ENCODE measurements around the gene KLHL6. TPM values are rescaled to one million over a fixed set of nuclear protein-coding genes. Genes with fewer than 3 reads are reported as not detected.

Gene KLHL6
- total RNA-seq, 2 donors from 2014 or later = 16.9 to 19.3 TPM

DNA sequence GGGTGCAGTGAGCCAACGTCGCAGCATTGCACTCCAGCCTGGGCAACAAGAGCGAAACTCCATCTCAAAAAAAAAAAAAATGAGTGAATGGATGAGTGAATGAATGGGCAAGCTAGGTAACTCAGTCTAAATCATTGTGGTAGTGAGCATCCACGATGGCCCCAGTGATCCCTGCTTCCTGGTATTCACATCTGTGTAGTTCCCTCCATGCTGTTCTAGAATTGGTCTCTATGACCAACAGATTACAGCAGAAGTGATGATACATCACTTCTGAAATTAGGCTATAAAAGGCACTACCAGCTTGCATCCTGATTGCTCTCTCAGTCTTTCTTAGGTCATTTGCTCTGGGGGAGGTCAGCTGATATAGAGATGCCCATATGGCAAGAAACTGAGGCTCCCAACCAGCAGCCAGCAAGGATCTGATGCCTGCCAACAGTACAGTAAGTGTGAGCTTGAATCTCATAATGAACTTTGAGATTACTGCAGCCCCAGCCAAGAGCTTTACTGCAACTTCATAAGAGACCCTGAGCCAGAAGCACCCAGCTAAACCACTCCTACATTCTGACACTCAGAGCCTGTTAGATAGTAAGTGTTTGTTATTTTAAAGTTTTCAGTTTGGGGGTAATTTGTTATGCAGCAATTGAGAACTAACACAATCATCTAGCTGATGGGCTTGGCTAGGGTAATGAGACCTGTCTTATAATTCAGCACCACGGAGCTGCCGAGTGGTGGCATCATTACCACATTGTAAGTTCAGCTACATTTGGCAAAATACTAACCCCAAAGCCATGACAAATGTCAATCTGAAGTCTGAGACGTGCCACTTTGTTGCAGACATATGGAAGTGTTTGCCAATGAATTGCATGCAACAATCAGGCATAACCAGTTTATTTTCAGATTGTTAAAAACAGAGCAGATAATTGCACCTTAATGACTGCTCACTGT, 53.0 kb downstream of the KLHL6 start:
- Mint-ChIP-seq H3K36me3 (peaks cover 5% of the 10 kb centered on the region), H3K27ac (no peak overlapping the region), H3K4me3 (no peak overlapping the region), H3K9me3 (no peaks in the 10 kb centered on the region), H3K27me3 (no peaks in the 10 kb centered on the region), H3K4me1 (ENCODE audit: low read depth in 2 of 2) (peaks cover 4 to 14% of the 10 kb centered on the region in 2 donors)
- ATAC-seq (no peak), DNase-seq (ENCODE audit: low spot score) (no peak)

DNA sequence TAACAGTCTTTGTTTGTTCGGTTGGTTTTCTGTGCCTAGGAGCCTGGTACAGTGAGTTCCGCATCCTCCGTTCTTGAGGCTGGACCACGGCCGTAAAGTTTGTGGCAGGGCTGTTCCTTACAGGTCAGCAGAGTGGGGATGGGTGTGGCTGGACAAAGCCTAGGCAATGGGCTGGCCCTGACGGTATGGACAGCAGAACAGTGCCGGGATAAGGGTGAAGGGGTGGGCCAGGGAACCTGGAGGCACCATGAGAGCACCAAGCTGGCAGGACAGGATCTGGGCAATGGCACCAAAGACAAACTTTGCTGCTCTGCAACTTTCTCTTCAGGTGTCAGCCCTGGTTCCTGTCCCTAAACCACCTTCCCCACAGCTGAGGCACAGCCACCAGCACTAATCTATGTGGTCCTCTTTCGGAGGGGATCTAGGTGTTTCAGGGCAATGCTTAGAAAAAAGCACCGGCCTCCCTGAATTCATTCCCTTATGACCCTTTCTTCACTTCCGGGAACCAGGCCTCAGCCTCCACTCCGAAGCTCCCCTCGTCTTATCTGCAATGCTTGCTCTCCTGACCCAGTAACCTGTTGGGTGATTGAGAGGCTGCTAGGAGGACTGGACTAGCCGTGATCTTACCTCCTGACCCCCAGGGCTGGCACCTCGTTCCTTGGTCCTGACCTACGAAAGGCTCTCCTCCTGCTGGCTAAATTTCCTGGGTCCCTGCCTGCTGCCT, 54.4 kb downstream of the KLHL6 start:
- no peak for DNase-seq (ENCODE audit: low spot score)
- H3K4me1 Mint-ChIP-seq (ENCODE audit: low read depth in 2 of 2) = peaks cover 0 to 9% of the 10 kb centered on the region in 2 donors
- H3K36me3 Mint-ChIP-seq = no peaks in the 10 kb centered on the region
- no peaks in the 10 kb centered on the region for H3K27me3 Mint-ChIP-seq
- H3K9me3 Mint-ChIP-seq = no peaks in the 10 kb centered on the region
- H3K4me3 Mint-ChIP-seq = no peak overlapping the region
- ATAC-seq = no peak
- H3K27ac Mint-ChIP-seq = peak overlapping the region in 1 of 2 donors; percentile 29

DNA sequence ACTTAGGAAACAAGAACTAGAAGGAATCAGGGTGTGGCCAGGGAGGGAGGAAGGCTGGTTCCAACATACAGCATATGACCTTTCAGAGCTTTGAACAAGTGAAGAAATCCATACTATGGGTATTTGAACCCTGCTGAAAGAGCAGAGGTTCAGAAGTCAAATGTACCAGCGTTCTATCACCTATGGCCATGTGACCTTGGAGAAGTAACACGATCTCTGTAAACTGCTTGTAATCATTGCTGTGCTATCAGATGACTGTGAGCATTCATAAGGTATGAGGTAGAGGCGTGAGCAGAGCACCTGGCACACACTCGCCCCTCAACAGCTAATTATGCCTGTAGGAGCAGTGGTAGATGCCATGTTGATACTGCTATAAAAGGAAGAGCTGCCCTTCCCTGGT, 55.2 kb downstream of the KLHL6 start:
- H3K36me3 Mint-ChIP-seq = no peaks in the 10 kb centered on the region
- DNase-seq (ENCODE audit: low spot score) (no peak), ATAC-seq (no peak)
- H3K27ac Mint-ChIP-seq = no peak overlapping the region
- no peak overlapping the region for H3K4me3 Mint-ChIP-seq
- H3K9me3 Mint-ChIP-seq = no peaks in the 10 kb centered on the region
- no peaks in the 10 kb centered on the region for H3K27me3 Mint-ChIP-seq
- H3K4me1 Mint-ChIP-seq (ENCODE audit: low read depth in 2 of 2) = peaks cover 0 to 9% of the 10 kb centered on the region in 2 donors

DNA sequence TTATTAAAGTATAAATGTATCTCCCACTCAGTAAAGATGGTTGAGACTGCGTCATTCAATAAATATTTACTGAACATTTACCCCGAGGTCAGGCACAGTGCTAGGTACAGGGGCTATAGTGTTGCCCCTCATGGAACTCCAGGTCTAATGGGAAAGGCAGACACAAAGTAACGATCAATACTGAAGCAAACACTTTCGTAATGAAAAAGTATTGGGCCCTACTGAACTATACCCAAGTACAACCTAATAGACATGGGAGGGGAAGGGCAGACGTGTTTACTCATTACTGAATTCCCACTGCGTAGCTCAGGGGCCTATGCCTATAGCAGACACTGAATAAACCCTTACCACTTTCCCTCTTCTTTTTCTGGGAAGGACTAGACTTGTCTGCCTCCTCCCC, 56.9 kb downstream of the KLHL6 start:
- Mint-ChIP-seq H3K27ac (no peak overlapping the region), H3K4me1 (ENCODE audit: low read depth in 2 of 2) (peaks cover 0 to 9% of the 10 kb centered on the region in 2 donors), H3K4me3 (no peak overlapping the region), H3K27me3 (no peaks in the 10 kb centered on the region), H3K9me3 (no peaks in the 10 kb centered on the region), H3K36me3 (peaks cover under 1% of the 10 kb centered on the region)
- no peak for DNase-seq (ENCODE audit: low spot score)
- no peak for ATAC-seq

DNA sequence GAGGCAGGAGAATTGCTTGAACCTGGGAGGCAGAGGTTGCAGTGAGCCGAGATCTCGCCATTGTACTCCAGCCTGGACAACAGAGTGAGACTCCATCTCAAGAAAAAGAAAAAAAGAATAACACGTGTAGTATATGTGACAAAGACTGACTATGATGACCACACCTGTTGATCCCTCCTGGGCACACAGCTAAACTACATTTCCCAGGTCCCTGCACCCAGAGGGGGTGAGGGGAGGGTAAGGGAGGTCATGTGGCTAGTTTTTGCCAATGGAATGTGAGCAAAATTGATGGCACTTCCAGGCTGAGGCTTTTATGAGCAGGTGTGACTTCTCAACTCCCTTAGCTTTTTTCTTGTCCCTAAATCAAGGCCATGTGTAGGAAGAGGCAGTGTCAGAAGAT, 58.2 kb downstream of the KLHL6 start:
- H3K27me3 Mint-ChIP-seq = no peaks in the 10 kb centered on the region
- H3K4me3 Mint-ChIP-seq = no peak overlapping the region
- no peaks in the 10 kb centered on the region for H3K9me3 Mint-ChIP-seq
- H3K36me3 Mint-ChIP-seq = peaks cover 7% of the 10 kb centered on the region
- no peak for DNase-seq (ENCODE audit: low spot score)
- ATAC-seq = no peak
- no peak overlapping the region for H3K27ac Mint-ChIP-seq
- H3K4me1 Mint-ChIP-seq (ENCODE audit: low read depth in 2 of 2) = peaks cover 0 to 9% of the 10 kb centered on the region in 2 donors

DNA sequence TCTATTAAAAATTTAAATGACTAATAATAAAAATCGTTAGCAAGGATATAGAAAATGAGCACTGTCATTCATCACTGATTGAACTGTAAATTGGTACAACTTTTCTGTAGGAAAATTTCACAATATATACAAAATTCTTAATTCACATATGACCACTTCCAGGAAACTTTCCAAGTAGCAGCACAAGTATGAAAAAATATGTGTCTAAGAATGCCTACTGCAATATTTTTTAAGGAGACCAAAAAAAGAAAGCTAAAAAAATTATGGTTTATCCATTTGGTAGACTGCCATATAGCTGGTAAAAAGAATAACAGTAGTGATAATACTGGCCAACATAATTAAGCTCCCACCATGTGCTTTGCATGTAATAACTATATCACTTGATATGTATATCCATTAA, 59.2 kb downstream of the KLHL6 start:
- no peak for DNase-seq (ENCODE audit: low spot score)
- Mint-ChIP-seq H3K27ac (no peak overlapping the region), H3K9me3 (no peaks in the 10 kb centered on the region), H3K4me1 (ENCODE audit: low read depth in 2 of 2) (peaks cover 0 to 5% of the 10 kb centered on the region in 2 donors), H3K4me3 (no peak overlapping the region), H3K36me3 (peaks cover 7% of the 10 kb centered on the region), H3K27me3 (no peaks in the 10 kb centered on the region)
- no peak for ATAC-seq

DNA sequence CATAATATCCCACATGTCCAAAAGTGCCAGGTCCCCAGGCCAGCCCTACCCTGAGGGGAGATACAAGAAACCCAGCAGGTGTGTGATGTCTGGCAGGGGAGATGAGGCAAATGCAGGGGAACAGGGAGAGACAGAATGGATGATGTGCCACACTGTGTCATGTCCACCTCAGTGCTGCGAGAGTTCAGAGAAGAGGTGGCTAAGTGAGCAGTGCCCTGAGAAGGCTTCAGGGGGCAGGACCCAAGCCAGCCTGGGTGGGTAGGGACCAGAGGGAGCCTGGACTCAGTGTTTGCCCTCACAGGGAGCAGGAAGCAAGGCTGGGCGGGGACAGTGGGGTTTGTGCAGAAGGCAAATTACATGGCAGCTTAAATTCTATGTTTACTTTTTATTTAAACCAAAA, 61.2 kb downstream of the KLHL6 start:
- Mint-ChIP-seq H3K27me3 (no peaks in the 10 kb centered on the region), H3K9me3 (no peaks in the 10 kb centered on the region), H3K27ac (no peak overlapping the region), H3K36me3 (peaks cover 7% of the 10 kb centered on the region), H3K4me3 (no peak overlapping the region), H3K4me1 (ENCODE audit: low read depth in 2 of 2) (no peaks in the 10 kb centered on the region)
- no peak for DNase-seq (ENCODE audit: low spot score)
- ATAC-seq = no peak

DNA sequence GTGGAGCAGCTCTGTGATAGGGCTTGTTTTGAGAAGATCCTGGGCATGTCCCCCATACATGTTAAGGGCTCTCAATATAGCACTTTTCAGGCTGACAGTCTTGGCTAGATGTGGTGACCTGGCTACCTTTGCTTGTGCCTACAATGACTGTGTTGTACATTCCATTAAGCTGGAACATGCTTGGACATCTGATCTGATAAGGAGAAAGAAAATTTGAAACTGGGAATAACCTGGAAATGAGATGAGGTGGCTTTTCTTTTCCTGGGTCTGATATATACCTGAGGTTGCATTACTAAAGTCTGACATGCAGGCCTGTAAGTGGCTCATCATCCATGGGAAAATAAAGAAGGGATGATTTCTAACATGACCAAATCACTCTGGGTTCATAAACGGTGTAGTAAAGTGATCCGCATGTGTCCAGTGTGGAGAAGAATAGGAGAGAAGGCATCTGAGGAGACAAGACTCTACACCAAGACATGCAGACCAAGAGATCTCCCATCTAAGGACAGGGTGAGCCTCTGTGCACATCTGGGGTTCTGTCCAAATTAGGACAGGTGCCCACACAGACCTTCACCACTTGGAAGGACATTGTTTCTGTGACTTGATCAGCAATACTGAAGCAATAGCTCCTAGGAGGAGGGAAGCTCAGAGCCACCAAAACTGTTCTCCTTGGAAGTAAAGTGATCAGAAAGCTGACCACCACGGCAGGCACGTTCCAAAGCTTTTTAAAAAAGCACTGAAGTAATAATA, 62.0 kb downstream of the KLHL6 start:
- no peak overlapping the region for H3K4me3 Mint-ChIP-seq
- DNase-seq (ENCODE audit: low spot score) (no peak), ATAC-seq (no peak)
- no peaks in the 10 kb centered on the region for H3K9me3 Mint-ChIP-seq
- H3K27me3 Mint-ChIP-seq = no peaks in the 10 kb centered on the region
- no peaks in the 10 kb centered on the region for H3K4me1 Mint-ChIP-seq (ENCODE audit: low read depth in 2 of 2)
- H3K36me3 Mint-ChIP-seq = peaks cover 7% of the 10 kb centered on the region
- no peak overlapping the region for H3K27ac Mint-ChIP-seq

DNA sequence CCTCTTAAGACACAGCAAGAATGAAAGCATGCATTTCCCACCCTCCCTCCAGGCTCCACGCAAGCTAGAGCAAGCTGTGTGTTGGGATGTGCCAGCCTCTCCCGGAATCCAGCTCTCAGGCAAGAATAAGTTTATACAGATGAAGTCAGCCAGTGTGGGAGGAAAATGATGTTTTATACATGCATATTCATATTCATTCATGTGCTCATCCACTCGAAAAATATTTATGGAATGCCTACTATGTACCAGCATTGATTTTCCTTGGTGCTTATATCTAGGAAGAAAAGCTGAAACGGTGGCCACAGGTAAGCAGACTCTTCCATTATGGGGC, 62.7 kb downstream of the KLHL6 start:
- H3K27me3 Mint-ChIP-seq = no peaks in the 10 kb centered on the region
- H3K9me3 Mint-ChIP-seq = no peaks in the 10 kb centered on the region
- H3K4me3 Mint-ChIP-seq = no peak overlapping the region
- H3K4me1 Mint-ChIP-seq (ENCODE audit: low read depth in 2 of 2) = no peaks in the 10 kb centered on the region
- DNase-seq (ENCODE audit: low spot score) (no peak), ATAC-seq (no peak)
- peaks cover 7% of the 10 kb centered on the region for H3K36me3 Mint-ChIP-seq
- H3K27ac Mint-ChIP-seq = no peak overlapping the region

DNA sequence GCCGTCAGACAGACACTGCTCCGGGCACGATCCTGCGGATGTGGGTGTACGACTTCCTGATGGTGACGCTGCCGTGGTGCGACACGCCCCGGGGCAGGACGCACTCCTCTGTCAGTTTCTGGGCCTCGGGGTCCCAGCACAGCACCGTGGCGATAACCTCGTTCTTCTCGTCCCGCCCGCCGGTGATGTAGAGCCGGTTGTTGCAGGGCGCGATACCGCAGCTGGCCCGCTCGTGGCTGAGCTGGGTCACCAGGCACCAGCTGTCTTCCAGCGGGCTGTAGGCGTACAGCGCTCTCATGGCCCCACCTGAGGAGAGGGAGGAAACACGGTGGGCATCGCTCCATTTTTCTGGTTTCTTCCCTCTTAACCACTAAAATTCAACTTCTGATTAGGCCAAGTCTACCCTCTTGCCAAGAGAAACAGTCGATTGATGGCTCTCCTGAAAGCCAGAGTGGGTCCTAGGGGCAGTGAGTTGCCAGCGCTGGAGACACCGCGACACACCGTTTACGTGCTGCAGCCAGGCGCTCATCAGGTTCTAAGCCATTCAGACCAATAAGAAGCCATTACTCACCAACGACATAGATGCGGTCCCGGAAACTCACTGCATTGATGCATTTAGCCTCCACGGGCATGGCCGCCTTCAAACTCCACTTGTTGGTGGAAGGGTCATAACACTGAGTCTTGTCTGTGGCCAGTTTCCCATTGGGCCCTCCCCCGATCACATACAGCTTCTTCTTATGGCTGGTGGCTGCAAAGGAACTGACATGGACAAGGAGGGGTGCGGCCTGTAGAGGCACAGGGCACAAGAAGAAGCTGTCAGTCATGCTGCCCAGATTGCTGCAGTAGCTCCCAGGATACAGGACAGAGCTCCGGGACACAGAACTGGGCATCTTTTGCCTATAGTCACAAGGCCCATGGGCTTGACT, 63.3 kb downstream of the KLHL6 start:
- peaks cover 7% of the 10 kb centered on the region for H3K36me3 Mint-ChIP-seq
- H3K4me1 Mint-ChIP-seq (ENCODE audit: low read depth in 2 of 2) = no peaks in the 10 kb centered on the region
- H3K4me3 Mint-ChIP-seq = no peak overlapping the region
- no peaks in the 10 kb centered on the region for H3K9me3 Mint-ChIP-seq
- H3K27me3 Mint-ChIP-seq = no peaks in the 10 kb centered on the region
- no peak overlapping the region for H3K27ac Mint-ChIP-seq
- ATAC-seq (no peak), DNase-seq (ENCODE audit: low spot score) (no peak)

DNA sequence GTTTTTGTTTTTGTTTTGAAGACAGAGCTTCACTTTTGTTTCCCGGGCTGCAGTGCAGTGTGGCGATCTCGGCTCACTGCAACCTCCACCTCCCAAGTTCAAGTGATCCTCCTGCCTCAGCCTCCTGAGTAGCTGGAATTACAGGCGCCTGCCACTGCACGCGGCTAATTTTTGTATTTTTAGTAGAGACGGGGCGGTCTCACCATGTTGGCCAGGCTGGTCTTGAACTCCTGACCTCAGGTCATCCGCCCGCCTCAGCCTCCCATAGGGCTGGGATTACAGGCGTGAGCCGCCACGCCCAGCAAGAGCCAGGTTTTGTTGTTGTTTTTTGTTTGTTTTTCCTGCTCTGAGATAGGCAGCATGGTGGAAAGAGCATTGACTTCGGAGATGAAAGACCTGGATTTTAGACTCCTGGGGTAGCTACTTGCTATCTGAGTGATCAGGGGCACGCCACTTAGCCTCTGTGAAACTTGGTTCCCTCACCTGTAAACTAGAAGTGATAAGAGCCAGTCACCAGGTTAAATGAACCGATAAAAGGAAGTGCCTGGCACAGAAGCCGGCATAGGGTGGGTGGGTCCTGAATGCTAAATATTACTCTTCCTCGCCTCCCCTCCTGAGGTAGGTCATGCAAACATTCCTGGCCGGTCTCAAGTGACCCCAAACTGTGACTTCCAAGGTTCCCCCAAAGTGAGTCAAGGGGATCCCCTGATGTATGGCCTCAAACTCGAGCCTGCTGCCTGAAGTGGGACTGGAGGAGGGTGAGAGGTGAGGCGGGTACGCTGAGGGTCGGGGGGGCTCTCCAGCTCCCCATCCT, 64.2 kb downstream of the KLHL6 start:
- no peak for DNase-seq (ENCODE audit: low spot score)
- ATAC-seq = peak in 1 of 2 donors; percentile 17
- Mint-ChIP-seq H3K36me3 (peaks cover 7% of the 10 kb centered on the region), H3K27ac (no peak overlapping the region), H3K4me1 (ENCODE audit: low read depth in 2 of 2) (no peaks in the 10 kb centered on the region), H3K27me3 (no peaks in the 10 kb centered on the region), H3K4me3 (no peak overlapping the region), H3K9me3 (no peaks in the 10 kb centered on the region)

DNA sequence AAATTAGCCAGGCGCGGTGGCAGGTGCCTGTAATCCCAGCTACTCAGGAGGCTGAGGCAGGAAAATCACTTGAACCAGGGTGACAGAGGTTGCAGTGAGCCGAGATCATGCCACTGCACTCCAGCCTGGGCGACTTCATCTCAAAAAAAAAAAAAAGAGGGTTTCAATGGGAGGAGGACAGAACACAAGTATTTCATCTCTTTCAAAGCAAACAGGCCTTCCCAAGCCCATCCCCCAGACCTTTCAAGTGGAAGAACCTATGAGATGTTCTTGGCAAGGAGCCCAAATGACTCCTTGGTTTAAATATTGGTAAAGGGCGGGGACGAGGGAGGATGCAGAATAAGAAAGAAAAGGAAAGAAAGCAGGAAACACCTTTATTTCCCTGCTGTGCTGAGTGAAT, 64.9 kb downstream of the KLHL6 start:
- H3K9me3 Mint-ChIP-seq = no peaks in the 10 kb centered on the region
- no peaks in the 10 kb centered on the region for H3K4me1 Mint-ChIP-seq (ENCODE audit: low read depth in 2 of 2)
- H3K4me3 Mint-ChIP-seq = no peak overlapping the region
- DNase-seq (ENCODE audit: low spot score) (no peak), ATAC-seq (no peak)
- no peak overlapping the region for H3K27ac Mint-ChIP-seq
- H3K36me3 Mint-ChIP-seq = peaks cover 7% of the 10 kb centered on the region
- H3K27me3 Mint-ChIP-seq = no peaks in the 10 kb centered on the region
